Ovary (tissue), 9 donors: ENCODE data around the gene GPSM3. TPM values are rescaled to one million over a fixed set of nuclear protein-coding genes. Genes with fewer than 3 reads are reported as not detected.
A peak's percentile ranks its signal among the peaks of the same experiment; 100 is the strongest.
"Not testable (repeated sequence)": the region's sequence is repeated elsewhere in the genome, so short reads cannot be mapped to it uniquely, and the experiment has no call there.

Experiments used
- DNase-seq, 5 donors: peaks; one replicate each; pipeline ENCODE4 v3.0.0-alpha.2; 2019 to 2020
- H3K27ac ChIP-seq, 2 donors: fragments of 200-600 bp; one replicate each; pipeline versions ENCODE4 v1.5.1 to v1.8.0; 2019 to 2022
- H3K27me3 ChIP-seq: fragments of 200-600 bp; one replicate; pipeline ENCODE4 v1.8.0; 2022
- H3K36me3 ChIP-seq: fragments of 200-600 bp; sonication (generic); one replicate; pipeline ENCODE4 v1.5.1; 2019
- H3K4me1 ChIP-seq: one replicate; pipeline ENCODE4 v1.8.1; 2013; ENCODE audit warnings: mild to moderate bottlenecking, moderate library complexity; ENCODE audit not compliant: insufficient read depth
- H3K4me3 ChIP-seq: fragments of 200-600 bp; sonication (generic); one replicate; pipeline ENCODE4 v1.5.1; 2017
- H3K9me3 ChIP-seq, 2 donors: fragments of 200-600 bp in 1 of 2; sonication (generic) in 1 of 2; one replicate each; pipeline versions ENCODE4 v1.5.1 to v1.8.1; 2013 to 2019; ENCODE audit warnings: mild to moderate bottlenecking in 1 of 2, moderate library complexity in 1 of 2
- CTCF ChIP-seq, 3 donors: fragments of 450-650 bp in 2 of 3; fragments of 200-600 bp in 1 of 3; IDR thresholded peaks; one replicate each; pipeline versions ENCODE4 v1.5.1 to v1.8.0; 2016 to 2022; ENCODE audit warnings: antibody characterized with exemption in 3 of 3, mild to moderate bottlenecking in 1 of 3
- EP300 ChIP-seq: sonication (generic); formaldehyde crosslinking; IDR thresholded peaks from one replicate; pipeline ENCODE4 v1.6.1; 2017; ENCODE audit warnings: antibody characterized with exemption
- POLR2A ChIP-seq: fragments of 450-650 bp; IDR thresholded peaks from one replicate; pipeline ENCODE4 v1.6.1; 2017; ENCODE audit warnings: antibody characterized with exemption, mild to moderate bottlenecking, moderate library complexity
- WGBS, 3 donors: extraction: QIAGEN DNeasy Blood & Tissue Kit in 1 of 3; methylation state at CpG; one replicate each; pipeline versions ENCODE4 v1.1.5 to v1.1.7; 2013 to 2017; 5-methylcytosine and 5-hydroxymethylcytosine counted together
- intact Hi-C, 4 donors: fragments of 100-400 bp; cut with DNase I; formaldehyde crosslinking; loops; one replicate each; pipeline versions ENCODE4 v1.11.0 to v1.15.1; 2022 to 2023
- polyA plus RNA-seq, 2 donors: library from polyadenylated mRNA; stranded (reverse); fragments of 200-250 nt in 1 of 2; fragments of 350-450 nt in 1 of 2; fragmentation: Illumina TruSeq in 1 of 2; extraction: RNeasy Lipid Tissue Mini Kit (QIAGEN cat#74804) in 1 of 2; gene quantifications; one replicate each; pipeline ENCODE4 v1.2.3, GENCODE V29; 2013 to 2014
- total RNA-seq, 7 donors: library from RNA; depleted of rRNA in 2 of 7; stranded (reverse); fragments of >200 nt in 2 of 7; fragmentation: NEBNext Ultra II Directional in 3 of 7; extraction: Animal tissue kit (Norgen Biotek cat#: 25700) in 3 of 7; gene quantifications; one replicate each; pipeline versions ENCODE4 v1.1.0 to v1.2.4, GENCODE V29; 2016 to 2023
- donor health status: DM: no; HTN: no; CAD: no; lungs with moderate emphysema.
- donor health status: DM: no; HTN: no; CAD: no.
- donor health status: Bipolar disorder and iron deficiency.
- donor health status: DM: yes; HTN: yes; CAD: no.
- donor health status: DM: no; HTN: no; CAD: no.
- donor health status: DM: yes; HTN: yes; CAD: no.

GPSM3 gene
- total and polyA plus RNA-seq, 9 donors: 3.1 to 8.7 (median 5.2) TPM

GRCh38 chr6:32189742-32190053, 2.7 kb downstream of the GPSM3 start:
- Histone ChIP-seq H3K27ac (peak overlapping the region; percentile 93 to 95), H3K9me3 (no peaks in the 10 kb centered on the region), H3K4me1 (peaks cover 5% of the 10 kb centered on the region), H3K4me3 (peak overlapping the region; percentile 55), H3K36me3 (no peaks in the 10 kb centered on the region), H3K27me3 (no peaks in the 10 kb centered on the region)
- 0 to 5% (median 0%) methylated on average over 8 to 23 of the region's 23 CpGs for WGBS, 3 donors
- intact Hi-C loops: loop anchor here in 1 of 4 donors (10.0 kb wide), 2 partner anchors 465 to 785 kb away; partner anchors contain the start of genes DDAH2, LY6G6C and MPIG6B
- DNase-seq: peak in 4 of 5 donors; percentile 72 to 85 (median 79)
- no peak for TF ChIP-seq EP300
- no peak for TF ChIP-seq CTCF (IDR thresholded peaks at IDR 0.05)
- TF ChIP-seq POLR2A: no peak

- Histone ChIP-seq H3K4me3 (peak overlapping the region; percentile 55), H3K27ac (peak overlapping the region; percentile 93 to 95), H3K36me3 (no peaks in the 10 kb centered on the region), H3K4me1 (peaks cover 5% of the 10 kb centered on the region), H3K27me3 (no peaks in the 10 kb centered on the region), H3K9me3 (no peaks in the 10 kb centered on the region)
- peak in 1 of 5 donors; percentile 54 for DNase-seq
- intact Hi-C loops: loop anchor here in 1 of 4 donors (10.0 kb wide), 1 partner anchor 464 kb away; the partner anchor contains the start of genes DDAH2, LY6G6C and MPIG6B
- WGBS, 3 donors: 0 to 1% (median 0%) methylated on average over 8 to 10 of the region's 10 CpGs
- no peak for TF ChIP-seq EP300
- no peak for TF ChIP-seq CTCF (IDR thresholded peaks at IDR 0.05)
- TF ChIP-seq POLR2A: no peak
These were observed 3.2 kb downstream of the GPSM3 start for GRCh38 chr6:32189069-32189741.

GRCh38 chr6:32188381-32189068, 3.9 kb downstream of the GPSM3 start:
- no peaks in the 10 kb centered on the region for H3K36me3 ChIP-seq
- peak overlapping the region; percentile 93 to 95 for H3K27ac ChIP-seq
- peaks cover 5% of the 10 kb centered on the region for H3K4me1 ChIP-seq
- peak overlapping the region; percentile 55 for H3K4me3 ChIP-seq
- WGBS, 3 donors: 2 to 6% (median 3%) methylated on average over 13 of the region's 13 CpGs
- TF ChIP-seq EP300 (no peak), CTCF (IDR thresholded peaks at IDR 0.05) (no peak), POLR2A (no peak)
- no peaks in the 10 kb centered on the region for H3K27me3 ChIP-seq
- intact Hi-C loops: loop anchor here in 1 of 4 donors (10.0 kb wide), 1 partner anchor 464 kb away; the partner anchor contains the start of genes DDAH2, LY6G6C and MPIG6B
- no peaks in the 10 kb centered on the region for H3K9me3 ChIP-seq
- peak in 4 of 5 donors; percentile 28 to 73 (median 44) for DNase-seq

- H3K4me3 ChIP-seq: not testable (repeated sequence)
These were observed 4.6 kb downstream of the GPSM3 start for GRCh38 chr6:32187725-32188380.

More at GRCh38 chr6:32187725-32188380, 4.6 kb downstream of the GPSM3 start:
- WGBS, 3 donors: 48 to 57% (median 51%) methylated on average over 18 of the region's 18 CpGs
- not testable (repeated sequence) for H3K9me3 ChIP-seq, H3K27me3 ChIP-seq, H3K36me3 ChIP-seq, H3K4me1 ChIP-seq
- peak overlapping the region in 1 of 2 donors; percentile 93 for H3K27ac ChIP-seq
- DNase-seq: peak in 3 of 5 donors; percentile 38 to 47 (median 39)
- intact Hi-C loops: loop anchor here in 1 of 4 donors (10.0 kb wide), 1 partner anchor 463 kb away; the partner anchor contains the start of genes DDAH2, LY6G6C and MPIG6B
